Mucosa of descending colon (tissue), 3 donors: ENCODE results near the gene CHCHD5. TPM values are rescaled to one million over a fixed set of nuclear protein-coding genes. Genes with fewer than 3 reads are reported as not detected.

Experiments
- ATAC-seq: fragments of 200-7000 bp; cut with Tn5 transposase; one replicate; pipeline ENCODE4 v1.9.1; 2020; ENCODE audit warnings: mild to moderate bottlenecking, moderate library complexity
- DNase-seq, 3 donors: peaks; one replicate each; pipeline ENCODE4 v3.0.0-alpha.2; 2020
- H3K36me3 ChIP-seq: fragments of 200-600 bp; one replicate; pipeline ENCODE4 v1.8.0; 2021; ENCODE audit warnings: low read depth, mild to moderate bottlenecking
- H3K4me1 ChIP-seq: fragments of 200-600 bp; one replicate; pipeline ENCODE4 v1.8.0; 2021; ENCODE audit warnings: low read depth, mild to moderate bottlenecking
- H3K4me3 ChIP-seq: fragments of 200-600 bp; one replicate; pipeline ENCODE4 v1.8.0; 2021; ENCODE audit warnings: mild to moderate bottlenecking
- H3K9me3 ChIP-seq: fragments of 200-600 bp; one replicate; pipeline ENCODE4 v1.8.0; 2021; ENCODE audit warnings: mild to moderate bottlenecking
- intact Hi-C, 2 donors: fragments of 100-400 bp; cut with DNase I in 1 of 2; cut with micrococcal nuclease in 1 of 2; formaldehyde crosslinking; loops; one replicate each; pipeline versions ENCODE4 v1.11.0 to v1.11.1; 2022; cut with DNase I, micrococcal nuclease
- total RNA-seq, 3 donors: library from RNA; stranded (reverse); fragmentation: NEBNext Ultra II Directional in 2 of 3; extraction: Animal tissue kit (Norgen Biotek cat#: 25700) in 2 of 3; gene quantifications; one replicate each; pipeline versions ENCODE4 v1.2.1 to v1.2.4, GENCODE V29; 2021 to 2023
- TF ChIP-seq, protein P1 (sequence below): fragments of 200-600 bp; IDR thresholded peaks from one replicate; pipeline ENCODE4 v1.8.0; 2022; ENCODE audit warnings: antibody characterized with exemption, mild to moderate bottlenecking
- donor health status: DM: no; HTN: no; CAD: no; lungs with moderate emphysema.
- donor health status: DM: no; HTN: no; CAD: no.
- donor health status: DM: no; HTN: yes; CAD: no.

Gene CHCHD5
- total RNA-seq, 3 donors from 2014 or later, result 20.9 to 28.8 (median 26.1) TPM

DNA sequence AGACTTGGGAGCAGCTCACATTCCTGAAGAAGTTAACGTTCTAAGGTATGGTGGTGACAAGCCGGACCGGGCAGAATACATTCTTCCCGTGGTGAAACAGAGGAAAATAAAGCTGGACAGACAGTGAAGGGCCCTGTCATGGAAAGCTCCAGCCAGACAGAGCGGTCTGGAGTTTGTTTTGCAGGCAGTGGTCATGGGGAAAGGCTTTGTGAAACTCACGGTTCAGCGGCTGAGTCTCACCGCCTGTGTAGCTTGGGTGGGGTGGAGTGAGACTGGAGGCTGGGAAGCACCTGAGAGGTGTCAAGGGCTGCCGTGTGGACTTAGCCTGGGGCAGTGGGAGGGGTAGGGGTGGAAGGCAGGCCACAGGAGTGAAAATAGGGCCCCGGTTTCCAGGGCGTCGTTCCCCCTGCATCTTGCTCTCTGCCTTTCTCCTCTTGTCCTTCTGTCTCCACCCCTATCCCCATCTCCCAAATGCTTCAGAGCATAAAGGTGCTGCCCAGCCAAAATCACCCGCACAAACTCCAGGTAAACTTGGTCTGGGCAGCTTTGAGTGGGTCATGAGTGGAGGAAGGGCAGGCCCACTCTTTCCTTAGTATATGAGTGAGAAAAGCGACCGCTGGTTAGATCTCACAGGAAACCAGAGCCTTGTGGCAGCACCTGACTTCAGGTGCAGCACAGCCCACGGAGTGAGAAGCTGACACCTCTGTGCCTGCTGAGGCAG, 49.9 kb downstream of the CHCHD5 start:
- no peak overlapping the region for H3K4me3 ChIP-seq
- no peaks in the 10 kb centered on the region for H3K9me3 ChIP-seq
- no peaks in the 10 kb centered on the region for H3K36me3 ChIP-seq
- peaks cover 2% of the 10 kb centered on the region for H3K4me1 ChIP-seq
- intact Hi-C loops, result no loop called here
- TF ChIP-seq, protein P1, sequence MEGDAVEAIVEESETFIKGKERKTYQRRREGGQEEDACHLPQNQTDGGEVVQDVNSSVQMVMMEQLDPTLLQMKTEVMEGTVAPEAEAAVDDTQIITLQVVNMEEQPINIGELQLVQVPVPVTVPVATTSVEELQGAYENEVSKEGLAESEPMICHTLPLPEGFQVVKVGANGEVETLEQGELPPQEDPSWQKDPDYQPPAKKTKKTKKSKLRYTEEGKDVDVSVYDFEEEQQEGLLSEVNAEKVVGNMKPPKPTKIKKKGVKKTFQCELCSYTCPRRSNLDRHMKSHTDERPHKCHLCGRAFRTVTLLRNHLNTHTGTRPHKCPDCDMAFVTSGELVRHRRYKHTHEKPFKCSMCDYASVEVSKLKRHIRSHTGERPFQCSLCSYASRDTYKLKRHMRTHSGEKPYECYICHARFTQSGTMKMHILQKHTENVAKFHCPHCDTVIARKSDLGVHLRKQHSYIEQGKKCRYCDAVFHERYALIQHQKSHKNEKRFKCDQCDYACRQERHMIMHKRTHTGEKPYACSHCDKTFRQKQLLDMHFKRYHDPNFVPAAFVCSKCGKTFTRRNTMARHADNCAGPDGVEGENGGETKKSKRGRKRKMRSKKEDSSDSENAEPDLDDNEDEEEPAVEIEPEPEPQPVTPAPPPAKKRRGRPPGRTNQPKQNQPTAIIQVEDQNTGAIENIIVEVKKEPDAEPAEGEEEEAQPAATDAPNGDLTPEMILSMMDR, result no peak
- DNase-seq, result no peak
- peak; percentile 29 for ATAC-seq

DNA sequence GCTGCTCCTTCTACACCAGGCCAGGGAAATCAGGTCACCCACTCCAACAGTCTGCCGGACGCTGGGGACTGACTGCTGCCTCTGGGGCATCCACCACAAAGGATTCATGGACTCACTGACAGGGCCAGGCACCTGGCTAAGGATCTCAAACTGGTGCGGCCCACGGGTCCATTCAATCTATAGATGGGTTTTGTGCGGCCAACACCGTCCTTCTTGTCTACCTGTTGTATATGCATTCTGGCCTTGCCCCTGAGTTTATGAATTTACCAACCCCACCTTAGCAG, 50.4 kb downstream of the CHCHD5 start:
- Histone ChIP-seq H3K4me3 (no peak overlapping the region), H3K9me3 (no peaks in the 10 kb centered on the region), H3K36me3 (no peaks in the 10 kb centered on the region), H3K4me1 (peaks cover 2% of the 10 kb centered on the region)
- TF ChIP-seq, protein P1, result no peak
- intact Hi-C loops, result no loop called here
- DNase-seq (no peak), ATAC-seq (no peak)

DNA sequence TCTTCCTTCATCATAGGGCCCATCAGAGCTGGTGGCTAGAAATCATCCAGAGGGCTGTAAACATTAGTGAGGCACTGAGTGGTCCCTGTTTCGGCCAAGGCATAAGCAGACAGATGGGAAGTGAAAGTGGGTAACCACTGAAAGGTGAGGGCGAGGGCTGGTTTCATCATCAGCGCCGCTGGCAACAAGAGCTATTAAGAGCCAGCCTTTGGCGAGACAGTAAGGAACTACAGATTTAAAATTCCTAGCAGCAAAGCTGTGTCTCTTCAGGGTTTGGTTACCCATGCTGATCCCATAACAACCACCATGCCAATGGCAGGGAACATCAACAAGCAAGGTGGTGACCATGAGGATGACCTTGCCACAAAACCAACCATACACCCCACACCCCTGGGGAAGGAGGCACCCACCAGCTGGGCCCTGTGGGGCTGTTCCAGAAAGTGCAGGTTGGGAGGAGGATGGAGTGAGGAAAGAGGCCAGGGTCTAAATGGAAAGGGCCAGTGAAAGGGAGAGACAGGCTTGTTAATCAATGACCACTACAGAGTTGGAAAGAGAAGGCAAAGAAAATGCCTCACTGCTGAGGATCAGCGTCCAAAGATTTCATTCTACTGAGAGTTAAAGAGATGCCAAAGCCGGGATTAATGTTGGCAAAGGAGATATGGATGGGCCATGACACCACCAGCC, 52.3 kb downstream of the CHCHD5 start:
- no peaks in the 10 kb centered on the region for H3K9me3 ChIP-seq
- H3K4me1 ChIP-seq, result no peaks in the 10 kb centered on the region
- intact Hi-C loops, result no loop called here
- TF ChIP-seq, protein P1, result no peak
- DNase-seq, result no peak
- no peak overlapping the region for H3K4me3 ChIP-seq
- no peak for ATAC-seq
- H3K36me3 ChIP-seq, result no peaks in the 10 kb centered on the region

DNA sequence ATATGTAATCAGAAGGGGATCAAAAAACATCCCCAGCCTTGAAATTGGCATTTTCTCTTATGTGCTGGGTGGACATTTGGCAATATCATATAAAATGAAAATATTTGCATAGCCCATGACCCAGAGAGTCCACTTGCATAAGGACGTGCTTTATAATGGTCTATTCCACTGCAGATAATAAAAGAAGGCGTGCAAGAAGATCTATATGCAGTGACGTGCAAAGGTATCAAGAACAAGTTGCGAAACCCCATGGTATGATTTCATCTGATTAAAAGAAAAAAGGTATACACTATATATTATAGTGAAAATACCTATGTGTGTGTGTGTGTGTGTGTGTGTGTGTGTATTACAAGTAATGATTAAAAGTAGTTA, 52.9 kb downstream of the CHCHD5 start:
- ATAC-seq, result peak; percentile 72
- Histone ChIP-seq H3K4me1 (peaks cover 5% of the 10 kb centered on the region), H3K9me3 (no peaks in the 10 kb centered on the region), H3K36me3 (no peaks in the 10 kb centered on the region), H3K4me3 (no peak overlapping the region)
- DNase-seq, result no peak
- intact Hi-C loops, result no loop called here
- TF ChIP-seq, protein P1, result no peak

Other genes starting within 250 kb of the CHCHD5 start
- 10 to 100 TPM in 2 of 3 donors, 1 to 10 TPM in 1; 7.5 to 18.8 (median 13.9) TPM for gene RGPD8, start 151.0 kb upstream of the CHCHD5 start, total RNA-seq
- gene TTL, start 102.5 kb upstream of the CHCHD5 start, total RNA-seq, result 10 to 100 TPM; 13.4 to 32.2 (median 20.3) TPM
- gene POLR1B, start 42.1 kb upstream of the CHCHD5 start, total RNA-seq, result 10 to 100 TPM; 10.1 to 18.3 (median 18.1) TPM
- 100 to 1,000 TPM in 1 of 3 donors, 10 to 100 TPM in 2; 64.3 to 128 (median 80.6) TPM for gene SLC20A1, start 61.3 kb downstream of the CHCHD5 start, total RNA-seq
- gene NT5DC4, start 136.4 kb downstream of the CHCHD5 start, total RNA-seq, result not detected
- gene CKAP2L, start 180.0 kb downstream of the CHCHD5 start, total RNA-seq, result 1 to 10 TPM; 1.2 to 9.5 (median 2.8) TPM
- not detected for gene IL1A, start 199.9 kb downstream of the CHCHD5 start, total RNA-seq